H9 (cell line): ENCODE results near the gene PCGF2. TPM values are rescaled to one million over a fixed set of nuclear protein-coding genes. Genes with fewer than 3 reads are reported as not detected.

Experiments
- DNase-seq: peaks from one replicate; pipeline ENCODE4 v3.0.0-alpha.2; 2017
- H2AFZ ChIP-seq: one replicate; pipeline ENCODE4 v1.6.1; 2013; ENCODE audit warnings: mild to moderate bottlenecking, low read length, control low read depth, moderate library complexity
- H2AK5ac ChIP-seq: 2 replicates; pipeline ENCODE4 v1.6.1; 2013; ENCODE audit warnings: low read length, control low read depth, mixed read lengths; ENCODE audit not compliant: insufficient read length
- H2BK120ac ChIP-seq: one replicate; pipeline ENCODE4 v1.6.1; 2013; ENCODE audit warnings: low read depth, mild to moderate bottlenecking, low read length, control low read depth, inconsistent platforms; ENCODE audit not compliant: poor library complexity, severe bottlenecking
- H2BK12ac ChIP-seq: 2 replicates; pipeline ENCODE4 v1.6.1; 2013; ENCODE audit warnings: low read length, control low read depth, mixed read lengths, low read depth; ENCODE audit not compliant: insufficient read length
- H2BK15ac ChIP-seq: 2 replicates; pipeline ENCODE4 v1.6.1; 2013; ENCODE audit warnings: low read depth, low read length, control low read depth
- H2BK20ac ChIP-seq: one replicate; pipeline ENCODE4 v1.6.1; 2013; ENCODE audit warnings: low read depth, mild to moderate bottlenecking, low read length, control low read depth, inconsistent platforms; ENCODE audit not compliant: poor library complexity, severe bottlenecking
- H2BK5ac ChIP-seq: 2 replicates; pipeline ENCODE4 v1.6.1; 2013; ENCODE audit warnings: low read length, control low read depth, mixed read lengths; ENCODE audit not compliant: insufficient read length
- H3K14ac ChIP-seq: 2 replicates; pipeline ENCODE4 v1.6.1; 2013; ENCODE audit warnings: low read length, control low read depth; ENCODE audit not compliant: insufficient read depth
- H3K18ac ChIP-seq: 2 replicates; pipeline ENCODE4 v1.6.1; 2013; ENCODE audit warnings: low read depth, mild to moderate bottlenecking, mixed read lengths, low read length, control low read depth; ENCODE audit not compliant: insufficient read length
- H3K23ac ChIP-seq: 2 replicates; pipeline ENCODE4 v1.6.1; 2013; ENCODE audit warnings: low read length, control low read depth, mixed read lengths, low read depth; ENCODE audit not compliant: insufficient read length
- H3K23me2 ChIP-seq: 2 replicates; pipeline ENCODE4 v1.6.1; 2013; ENCODE audit warnings: low read depth, mild to moderate bottlenecking, mixed read lengths, low read length, control low read depth; ENCODE audit not compliant: insufficient read length, poor library complexity, severe bottlenecking
- H3K27ac ChIP-seq: 2 replicates; pipeline ENCODE4 v1.5.1; 2013; ENCODE audit warnings: low read length, control low read depth, mixed read lengths, low read depth; ENCODE audit not compliant: insufficient read length
- H3K27me3 ChIP-seq: 2 replicates; pipeline ENCODE4 v1.6.1; 2013; ENCODE audit warnings: low read length, control low read depth, inconsistent platforms; ENCODE audit not compliant: insufficient read depth
- H3K4ac ChIP-seq: 2 replicates; pipeline ENCODE4 v1.6.1; 2013; ENCODE audit warnings: low read depth, mild to moderate bottlenecking, control low read depth, inconsistent platforms, low read length, moderate library complexity
- H3K4me1 ChIP-seq: 2 replicates; pipeline ENCODE4 v1.6.1; 2013; ENCODE audit warnings: low read length, control low read depth, inconsistent platforms; ENCODE audit not compliant: insufficient read depth
- H3K4me2 ChIP-seq: 2 replicates; pipeline ENCODE4 v1.6.1; 2013; ENCODE audit warnings: low read length, control low read depth, mixed read lengths; ENCODE audit not compliant: insufficient read length, insufficient read depth
- H3K56ac ChIP-seq: 2 replicates; pipeline ENCODE4 v1.6.1; 2013; ENCODE audit warnings: low read depth, mild to moderate bottlenecking, mixed read lengths, low read length, control low read depth; ENCODE audit not compliant: insufficient read length
- H3K79me1 ChIP-seq: 2 replicates; pipeline ENCODE4 v1.6.1; 2013; ENCODE audit warnings: low read depth, mild to moderate bottlenecking, moderate library complexity, low read length, control low read depth, inconsistent platforms; ENCODE audit not compliant: insufficient read depth, poor library complexity, severe bottlenecking
- H3K79me2 ChIP-seq: 2 replicates; pipeline ENCODE4 v1.6.1; 2013; ENCODE audit warnings: low read length, control low read depth, inconsistent platforms; ENCODE audit not compliant: insufficient read depth
- H3K9ac ChIP-seq: 2 replicates; pipeline ENCODE4 v1.6.1; 2013; ENCODE audit warnings: low read length, control low read depth, mixed read lengths; ENCODE audit not compliant: insufficient read length; ENCODE audit errors: extremely low read depth
- H3K9me3 ChIP-seq: one replicate; pipeline ENCODE4 v1.6.1; 2013; ENCODE audit warnings: low read depth, low read length, inconsistent platforms; ENCODE audit not compliant: control insufficient read depth
- H3T11ph ChIP-seq: one replicate; pipeline ENCODE4 v1.6.1; 2013; ENCODE audit warnings: mild to moderate bottlenecking, low read length, control low read depth, inconsistent platforms
- H4K20me1 ChIP-seq: one replicate; pipeline ENCODE4 v1.6.1; 2013; ENCODE audit not compliant: control insufficient read depth, insufficient read length, insufficient read depth
- H4K5ac ChIP-seq: 2 replicates; pipeline ENCODE4 v1.6.1; 2013; ENCODE audit warnings: low read depth, mild to moderate bottlenecking, mixed read lengths, low read length, control low read depth; ENCODE audit not compliant: insufficient read length
- H4K8ac ChIP-seq: replicated peaks from 2 replicates; pipeline ENCODE4 v1.6.1; 2013; ENCODE audit warnings: low read length, control low read depth, mixed read lengths, low read depth; ENCODE audit not compliant: insufficient read length
- H4K91ac ChIP-seq: 2 replicates; pipeline ENCODE4 v1.6.1; 2013; ENCODE audit warnings: low read depth, mild to moderate bottlenecking, moderate library complexity, mixed read lengths, low read length, control low read depth; ENCODE audit not compliant: insufficient read length
- H3K27ac Mint-ChIP-seq, 3 experiments: 2 replicates in 2 of 3; 3 replicates in 1 of 3; pipeline ENCODE4 v1.8.0; 2020 to 2021; ENCODE audit warnings: mixed read lengths in 3 of 3, mild to moderate bottlenecking in 1 of 3, moderate library complexity in 1 of 3
- H3K27me3 Mint-ChIP-seq: 2 replicates; pipeline ENCODE4 v1.8.0; 2021; ENCODE audit warnings: low read depth, mild to moderate bottlenecking, moderate library complexity, mixed read lengths
- H3K36me3 Mint-ChIP-seq, 3 experiments: 2 replicates in 2 of 3; 3 replicates in 1 of 3; pipeline ENCODE4 v1.8.0; 2020 to 2021; ENCODE audit warnings: low read depth in 3 of 3, mixed read lengths in 3 of 3; ENCODE audit not compliant: insufficient read depth in 1 of 3
- H3K4me1 Mint-ChIP-seq, 2 experiments: 2 replicates each; pipeline ENCODE4 v1.8.0; 2020; ENCODE audit warnings: mixed read lengths in 2 of 2
- H3K4me3 Mint-ChIP-seq, 2 experiments: 2 replicates in 1 of 2; 3 replicates in 1 of 2; pipeline ENCODE4 v1.8.0; 2020 to 2021; ENCODE audit warnings: mild to moderate bottlenecking in 2 of 2, mixed read lengths in 2 of 2, moderate library complexity in 1 of 2
- H3K9me3 Mint-ChIP-seq, 2 experiments: 2 replicates in 1 of 2; 3 replicates in 1 of 2; pipeline ENCODE4 v1.8.0; 2020; ENCODE audit warnings: mild to moderate bottlenecking in 2 of 2, mixed read lengths in 2 of 2, moderate library complexity in 1 of 2
- CTCF ChIP-seq: fragments of 200-600 bp; sonication (generic); conservative IDR thresholded peaks from 3 replicates; pipeline ENCODE4 v1.8.0; 2021; ENCODE audit warnings: antibody characterized with exemption, mild to moderate bottlenecking
- WGBS: extraction: QIAGEN DNeasy Blood & Tissue Kit; methylation state at CpG from one replicate; pipeline ENCODE4 v1.1.7; 2013; ENCODE audit warnings: missing lambda C conversion rate, low lambda C conversion rate, mixed read lengths; ENCODE audit not compliant: insufficient read length; ENCODE audit errors: extremely low coverage; 5-methylcytosine and 5-hydroxymethylcytosine counted together
- total RNA-seq: library from RNA; stranded (reverse); gene quantifications from 2 replicates; pipeline ENCODE4 v1.2.1, GENCODE V29; 2021

PCGF2 gene
- total RNA-seq, 1 experiment from 2014 or later, result 106 TPM

GRCh38 chr17:38706505-38707216 is 41.5 kb downstream of the PCGF2 start:
- no CpG with 5 or more reads among the region's 20 CpGs for WGBS
- Mint-ChIP-seq H3K27ac (no peak overlapping the region), H3K4me1 (peaks cover 42 to 72% of the 10 kb centered on the region in 2 experiments)

More at GRCh38 chr17:38706505-38707216, 41.5 kb downstream of the PCGF2 start:
- H3K79me1 ChIP-seq, result no peaks in the 10 kb centered on the region
- no peak overlapping the region for H2BK15ac ChIP-seq
- Mint-ChIP-seq H3K27me3 (peaks cover 88% of the 10 kb centered on the region), H3K36me3 (no peaks in the 10 kb centered on the region; a peak in 4 of 7 replicates), H3K4me3 (peak overlapping the region; percentile 77 to 90), H3K9me3 (no peaks in the 10 kb centered on the region; a peak in 2 of 5 replicates)
- no peak overlapping the region for H4K91ac ChIP-seq
- peaks cover 44% of the 10 kb centered on the region for H3K27me3 ChIP-seq
- no peak overlapping the region for H2AFZ ChIP-seq
- peak overlapping the region; percentile 58 for H3K4me2 ChIP-seq
- H2BK120ac ChIP-seq, result no peak overlapping the region
- no peak for DNase-seq
- H3T11ph ChIP-seq, result no peak overlapping the region
- no peak overlapping the region for H3K56ac ChIP-seq
- no peak overlapping the region for H2BK12ac ChIP-seq
- no peak overlapping the region for H2BK20ac ChIP-seq
- no peaks in the 10 kb centered on the region for H4K20me1 ChIP-seq
- no peak overlapping the region for H2AK5ac ChIP-seq
- no peak for TF ChIP-seq CTCF
- H3K14ac ChIP-seq, result no peak overlapping the region
- H4K5ac ChIP-seq, result no peak overlapping the region
- no peak overlapping the region for H4K8ac ChIP-seq
- no peak overlapping the region for H3K18ac ChIP-seq
- no peak overlapping the region for H3K4ac ChIP-seq
- H3K9me3 ChIP-seq, result no peaks in the 10 kb centered on the region
- peaks cover 25% of the 10 kb centered on the region for H3K23me2 ChIP-seq
- no peak overlapping the region for H3K23ac ChIP-seq
- no peak overlapping the region for H3K27ac ChIP-seq
- no peak overlapping the region for H2BK5ac ChIP-seq
- no peak overlapping the region for H3K9ac ChIP-seq
- H3K4me1 ChIP-seq, result peaks cover 5% of the 10 kb centered on the region; the same call in 1 of the 2 replicates
- H3K79me2 ChIP-seq, result no peaks in the 10 kb centered on the region
